Peyer's patch (tissue), 4 donors: ENCODE results near the gene KDM1B.

Experiments used
- CTCF ChIP-seq, 6 experiments: fragments of 450-650 bp in 4 of 6; fragments of 200-600 bp in 2 of 6; sonication (generic) in 1 of 6; IDR thresholded peaks; one replicate each; pipeline ENCODE4 v1.5.1; 2017 to 2019; ENCODE audit warnings: antibody characterized with exemption in 6 of 6, mild to moderate bottlenecking in 3 of 6, moderate library complexity in 1 of 6
- POLR2A ChIP-seq, 2 donors: fragments of 450-650 bp; IDR thresholded peaks; one replicate each; pipeline ENCODE4 v1.5.1; 2017; ENCODE audit warnings: antibody characterized with exemption in 2 of 2, mild to moderate bottlenecking in 2 of 2, moderate library complexity in 2 of 2

DNA sequence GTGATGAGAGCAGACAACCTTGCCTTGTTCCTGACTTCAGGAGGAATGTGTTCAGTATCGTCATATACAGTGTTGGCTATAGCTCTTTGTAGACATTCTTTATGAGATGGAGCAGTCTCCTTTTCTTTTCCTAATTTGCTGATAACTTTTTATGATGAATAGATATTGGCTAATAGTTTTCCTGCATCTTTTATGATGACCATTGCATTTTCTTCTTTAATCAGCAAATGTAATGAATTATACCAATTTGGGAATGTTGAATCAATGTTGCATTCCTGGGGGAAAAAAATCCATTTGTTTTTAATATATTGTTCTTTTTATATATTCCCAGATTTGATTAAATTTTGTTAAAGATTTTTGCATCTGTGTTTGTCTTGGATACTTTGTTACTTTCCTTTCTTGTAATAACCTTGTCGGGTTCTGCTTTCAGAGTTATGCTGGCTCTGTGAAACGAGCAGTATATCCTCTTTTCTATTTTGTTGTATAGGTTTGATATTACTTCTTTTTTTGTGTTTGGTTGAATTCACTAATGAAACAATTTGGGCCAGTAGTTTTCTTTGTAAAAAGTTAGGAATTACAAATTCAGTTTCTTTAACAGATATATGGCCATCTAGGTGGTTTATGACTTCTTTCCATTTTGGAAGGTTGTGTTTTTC is 23.9 kb downstream of the KDM1B start:
- TF ChIP-seq POLR2A (IDR thresholded peaks at IDR 0.05) = no peak
- TF ChIP-seq CTCF (IDR thresholded peaks at IDR 0.05) = no peak
